ENCODE measurements around the gene OGG1. TPM values are rescaled to one million over a fixed set of nuclear protein-coding genes. Genes with fewer than 3 reads are reported as not detected.

Gene OGG1
- polyA plus RNA-seq, 1 donor from 2014 or later = 34.4 TPM

DNA sequence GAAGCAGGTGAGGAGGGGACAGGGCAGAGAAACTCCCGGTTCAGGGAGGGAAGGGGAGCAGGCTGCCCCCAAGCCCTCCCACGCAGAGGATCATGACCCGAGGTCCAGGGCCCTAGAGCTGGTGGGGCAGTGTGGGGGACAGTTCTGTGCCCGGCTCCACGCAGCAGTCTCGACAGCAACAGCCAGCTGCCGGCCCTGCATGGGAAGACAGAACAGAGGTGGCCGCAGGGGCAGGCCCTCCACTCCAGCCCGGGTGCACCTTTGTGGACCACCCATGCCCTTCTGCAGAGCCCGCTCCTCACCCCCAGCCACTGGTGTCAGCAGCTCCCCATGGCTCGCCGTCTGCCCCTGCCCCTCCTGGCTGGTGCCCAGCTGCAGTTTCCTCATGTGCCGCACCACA is 7.7 kb downstream of the OGG1 start:
- H3K27ac ChIP-seq (ENCODE audit: low read length) = no peak overlapping the region
- H3K4me2 ChIP-seq (ENCODE audit: low read length) = no peak overlapping the region
- H3K36me3 ChIP-seq (ENCODE audit: insufficient read depth, low read length) = no peaks in the 10 kb centered on the region
- no peaks in the 10 kb centered on the region for H3F3A ChIP-seq (ENCODE audit: insufficient read depth, low read length, poor library complexity, severe bottlenecking)
- no peaks in the 10 kb centered on the region for H3K79me2 ChIP-seq (replicated peaks; ENCODE audit: insufficient read depth, low read length)
- H4K20me1 ChIP-seq (ENCODE audit: insufficient read depth) = no peaks in the 10 kb centered on the region
- H3K27me3 ChIP-seq (ENCODE audit: insufficient read depth, low read depth, low read length) = no peaks in the 10 kb centered on the region
- H2AFZ ChIP-seq (ENCODE audit: low read depth, low read length) = no peak overlapping the region
- no peaks in the 10 kb centered on the region for H3K9me2 ChIP-seq (ENCODE audit: insufficient read depth, low read length)
- no peaks in the 10 kb centered on the region for H3K9me3 ChIP-seq (ENCODE audit: low read length)
- no peak for TF ChIP-seq POLR2AphosphoS5 (IDR thresholded peaks at IDR 0.05)
- TF ChIP-seq TAF1 (IDR thresholded peaks at IDR 0.05; ENCODE audit: low read depth) = no peak
- no peak for TF ChIP-seq EZH2 (IDR thresholded peaks at IDR 0.05; ENCODE audit: borderline replicate concordance, insufficient read depth, low read length, poor library complexity, severe bottlenecking)
- no peak for TF ChIP-seq RAD21 (conservative IDR thresholded peaks at IDR 0.05)
- TF ChIP-seq, protein P1, sequence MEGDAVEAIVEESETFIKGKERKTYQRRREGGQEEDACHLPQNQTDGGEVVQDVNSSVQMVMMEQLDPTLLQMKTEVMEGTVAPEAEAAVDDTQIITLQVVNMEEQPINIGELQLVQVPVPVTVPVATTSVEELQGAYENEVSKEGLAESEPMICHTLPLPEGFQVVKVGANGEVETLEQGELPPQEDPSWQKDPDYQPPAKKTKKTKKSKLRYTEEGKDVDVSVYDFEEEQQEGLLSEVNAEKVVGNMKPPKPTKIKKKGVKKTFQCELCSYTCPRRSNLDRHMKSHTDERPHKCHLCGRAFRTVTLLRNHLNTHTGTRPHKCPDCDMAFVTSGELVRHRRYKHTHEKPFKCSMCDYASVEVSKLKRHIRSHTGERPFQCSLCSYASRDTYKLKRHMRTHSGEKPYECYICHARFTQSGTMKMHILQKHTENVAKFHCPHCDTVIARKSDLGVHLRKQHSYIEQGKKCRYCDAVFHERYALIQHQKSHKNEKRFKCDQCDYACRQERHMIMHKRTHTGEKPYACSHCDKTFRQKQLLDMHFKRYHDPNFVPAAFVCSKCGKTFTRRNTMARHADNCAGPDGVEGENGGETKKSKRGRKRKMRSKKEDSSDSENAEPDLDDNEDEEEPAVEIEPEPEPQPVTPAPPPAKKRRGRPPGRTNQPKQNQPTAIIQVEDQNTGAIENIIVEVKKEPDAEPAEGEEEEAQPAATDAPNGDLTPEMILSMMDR (IDR thresholded peaks at IDR 0.05; ENCODE audit: poor library complexity, severe bottlenecking) = no peak
- TF ChIP-seq EP300 (conservative IDR thresholded peaks at IDR 0.05; ENCODE audit: poor library complexity, severe bottlenecking) = no peak
- TF ChIP-seq SMC3 (conservative IDR thresholded peaks at IDR 0.05; ENCODE audit: poor library complexity) = no peak
- TF ChIP-seq, protein P2, sequence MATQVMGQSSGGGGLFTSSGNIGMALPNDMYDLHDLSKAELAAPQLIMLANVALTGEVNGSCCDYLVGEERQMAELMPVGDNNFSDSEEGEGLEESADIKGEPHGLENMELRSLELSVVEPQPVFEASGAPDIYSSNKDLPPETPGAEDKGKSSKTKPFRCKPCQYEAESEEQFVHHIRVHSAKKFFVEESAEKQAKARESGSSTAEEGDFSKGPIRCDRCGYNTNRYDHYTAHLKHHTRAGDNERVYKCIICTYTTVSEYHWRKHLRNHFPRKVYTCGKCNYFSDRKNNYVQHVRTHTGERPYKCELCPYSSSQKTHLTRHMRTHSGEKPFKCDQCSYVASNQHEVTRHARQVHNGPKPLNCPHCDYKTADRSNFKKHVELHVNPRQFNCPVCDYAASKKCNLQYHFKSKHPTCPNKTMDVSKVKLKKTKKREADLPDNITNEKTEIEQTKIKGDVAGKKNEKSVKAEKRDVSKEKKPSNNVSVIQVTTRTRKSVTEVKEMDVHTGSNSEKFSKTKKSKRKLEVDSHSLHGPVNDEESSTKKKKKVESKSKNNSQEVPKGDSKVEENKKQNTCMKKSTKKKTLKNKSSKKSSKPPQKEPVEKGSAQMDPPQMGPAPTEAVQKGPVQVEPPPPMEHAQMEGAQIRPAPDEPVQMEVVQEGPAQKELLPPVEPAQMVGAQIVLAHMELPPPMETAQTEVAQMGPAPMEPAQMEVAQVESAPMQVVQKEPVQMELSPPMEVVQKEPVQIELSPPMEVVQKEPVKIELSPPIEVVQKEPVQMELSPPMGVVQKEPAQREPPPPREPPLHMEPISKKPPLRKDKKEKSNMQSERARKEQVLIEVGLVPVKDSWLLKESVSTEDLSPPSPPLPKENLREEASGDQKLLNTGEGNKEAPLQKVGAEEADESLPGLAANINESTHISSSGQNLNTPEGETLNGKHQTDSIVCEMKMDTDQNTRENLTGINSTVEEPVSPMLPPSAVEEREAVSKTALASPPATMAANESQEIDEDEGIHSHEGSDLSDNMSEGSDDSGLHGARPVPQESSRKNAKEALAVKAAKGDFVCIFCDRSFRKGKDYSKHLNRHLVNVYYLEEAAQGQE (IDR thresholded peaks at IDR 0.05; ENCODE audit: borderline replicate concordance) = no peak
- no peak overlapping the region for H3K9ac ChIP-seq (ENCODE audit: low read length)
- H3K4me3 ChIP-seq (ENCODE audit: low read length) = no peak overlapping the region

DNA sequence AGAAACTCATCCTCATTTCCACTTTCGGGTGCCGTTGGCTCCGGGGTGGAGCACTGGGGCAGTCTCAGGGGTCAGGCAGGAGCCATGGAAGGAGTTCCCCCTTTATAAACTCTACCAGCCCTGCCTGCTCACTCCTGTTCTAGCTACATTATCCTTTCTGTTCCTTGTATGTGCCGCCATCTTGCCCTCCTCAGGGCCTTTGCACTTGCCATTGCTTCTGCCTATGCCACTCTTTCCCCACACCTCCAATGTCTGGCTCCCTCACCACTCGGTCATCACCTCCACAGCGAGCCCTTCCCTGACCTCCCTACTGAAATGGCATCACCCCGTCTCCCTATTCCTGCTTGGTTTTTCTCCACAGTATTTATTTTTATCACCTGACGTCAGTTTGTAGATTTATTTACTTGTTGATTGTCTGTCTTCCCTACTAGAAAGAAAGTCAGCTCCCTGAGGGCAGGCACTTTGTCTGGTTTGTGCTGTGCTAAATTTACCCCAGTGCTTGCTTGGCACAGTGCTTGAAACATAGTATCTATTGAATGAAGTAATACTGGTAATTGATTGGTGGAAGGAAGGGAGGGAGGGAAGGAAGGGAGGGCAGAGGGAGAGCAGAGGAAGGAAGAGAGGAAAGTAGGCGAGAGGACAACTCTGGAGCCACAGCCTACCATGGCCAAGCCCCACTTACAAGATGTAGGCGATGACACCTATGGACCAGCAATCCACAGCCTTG is 11.2 kb downstream of the OGG1 start:
- Histone ChIP-seq H3F3A (ENCODE audit: insufficient read depth, low read length, poor library complexity, severe bottlenecking) (no peaks in the 10 kb centered on the region), H3K79me2 (replicated peaks; ENCODE audit: insufficient read depth, low read length) (no peaks in the 10 kb centered on the region), H3K36me3 (ENCODE audit: insufficient read depth, low read length) (no peaks in the 10 kb centered on the region), H2AFZ (ENCODE audit: low read depth, low read length) (no peak overlapping the region), H3K9me2 (ENCODE audit: insufficient read depth, low read length) (no peaks in the 10 kb centered on the region), H3K9ac (ENCODE audit: low read length) (no peak overlapping the region), H3K4me2 (ENCODE audit: low read length) (no peak overlapping the region), H3K9me3 (ENCODE audit: low read length) (no peaks in the 10 kb centered on the region), H3K27me3 (ENCODE audit: insufficient read depth, low read depth, low read length) (no peaks in the 10 kb centered on the region), H3K4me3 (ENCODE audit: low read length) (no peak overlapping the region), H4K20me1 (ENCODE audit: insufficient read depth) (no peaks in the 10 kb centered on the region), H3K27ac (ENCODE audit: low read length) (no peak overlapping the region)
- TF ChIP-seq EP300 (conservative IDR thresholded peaks at IDR 0.05; ENCODE audit: poor library complexity, severe bottlenecking) (no peak), POLR2AphosphoS5 (IDR thresholded peaks at IDR 0.05) (no peak), EZH2 (IDR thresholded peaks at IDR 0.05; ENCODE audit: borderline replicate concordance, insufficient read depth, low read length, poor library complexity, severe bottlenecking) (no peak), SMC3 (conservative IDR thresholded peaks at IDR 0.05; ENCODE audit: poor library complexity) (no peak), RAD21 (conservative IDR thresholded peaks at IDR 0.05) (no peak), TAF1 (IDR thresholded peaks at IDR 0.05; ENCODE audit: low read depth) (no peak), MXI1 (conservative IDR thresholded peaks at IDR 0.05; ENCODE audit: poor library complexity, severe bottlenecking) (no peak)
- TF ChIP-seq, protein P1 (IDR thresholded peaks at IDR 0.05; ENCODE audit: poor library complexity, severe bottlenecking) = no peak
- TF ChIP-seq, protein P2 (IDR thresholded peaks at IDR 0.05; ENCODE audit: borderline replicate concordance) = no peak
